GM19099 (cell line): ENCODE data around the gene CCND3.

Source experiments
- POLR2A ChIP-seq: IDR thresholded peaks from 3 replicates; pipeline ENCODE4 v1.6.1; 2011; ENCODE audit warnings: low read depth; ENCODE audit not compliant: insufficient read length; ENCODE audit errors: extremely low read depth

The CCND3 gene

GRCh38 chr6:41963371-41963770 lies 21.8 kb upstream of the CCND3 start:
- TF ChIP-seq POLR2A: no peak

- no peak for TF ChIP-seq POLR2A
Measured at GRCh38 chr6:41960028-41960427, 18.4 kb upstream of the CCND3 start.

DNA sequence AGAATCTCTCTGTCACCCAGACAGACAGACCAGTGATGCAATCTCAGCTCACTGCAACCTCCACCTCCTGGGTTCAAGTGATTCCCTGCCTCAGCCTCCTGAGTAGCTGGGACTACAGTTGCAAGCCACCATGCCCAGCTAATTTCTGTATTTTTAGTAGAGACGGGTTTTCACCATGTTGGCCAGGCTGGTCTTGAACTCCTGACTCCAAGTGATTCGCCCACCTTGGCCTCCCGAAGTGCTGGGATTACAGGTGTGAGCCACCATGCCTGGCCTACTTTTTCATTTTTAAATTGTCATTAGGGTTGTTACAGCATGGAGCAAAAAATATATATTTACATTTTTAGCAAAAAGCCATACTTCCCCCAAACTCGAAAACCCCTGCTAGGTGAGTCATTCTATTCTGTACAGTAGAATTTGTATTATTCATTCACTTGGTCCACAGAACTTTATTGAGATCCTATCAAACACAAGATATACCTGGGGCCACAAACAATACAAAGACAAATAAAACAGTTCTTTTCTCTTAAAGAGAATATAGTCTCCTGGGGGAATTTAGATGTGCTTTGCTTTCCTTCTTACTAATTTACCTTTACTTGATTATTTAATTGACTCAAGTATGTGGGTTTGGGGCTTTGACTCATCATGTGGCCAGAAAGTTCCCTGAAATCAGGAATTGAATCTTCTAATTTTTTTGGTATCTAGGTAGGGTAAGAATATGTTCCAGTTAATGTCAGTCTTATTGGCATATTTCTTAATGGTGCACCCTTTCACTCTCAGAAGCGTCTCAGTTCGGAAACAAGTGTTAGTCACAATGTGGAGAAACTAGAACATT lies 16.6 kb upstream of the CCND3 start:
- TF ChIP-seq POLR2A: no peak

- no peak for TF ChIP-seq POLR2A
Measured at GRCh38 chr6:41957117-41957516, 15.5 kb upstream of the CCND3 start.

DNA sequence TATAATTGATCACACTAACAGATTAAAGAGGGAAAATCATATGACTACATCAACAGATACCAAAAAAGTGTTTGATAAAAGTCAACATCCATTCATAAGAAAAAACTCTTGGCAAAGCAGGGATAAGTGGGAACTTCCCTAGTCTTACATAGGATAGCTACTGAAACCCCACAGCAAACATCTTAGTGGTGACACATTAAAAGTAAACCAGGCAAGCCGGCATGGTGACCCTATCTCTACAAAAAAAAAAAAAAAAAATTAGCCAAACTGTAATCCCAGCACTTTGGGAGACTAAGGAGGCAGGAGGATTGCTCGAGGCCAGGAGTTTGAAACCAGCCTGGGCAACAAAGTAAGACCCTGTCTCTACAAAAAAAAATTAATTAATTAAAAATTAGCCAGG lies 13.8 kb upstream of the CCND3 start:
- TF ChIP-seq POLR2A: no peak

DNA sequence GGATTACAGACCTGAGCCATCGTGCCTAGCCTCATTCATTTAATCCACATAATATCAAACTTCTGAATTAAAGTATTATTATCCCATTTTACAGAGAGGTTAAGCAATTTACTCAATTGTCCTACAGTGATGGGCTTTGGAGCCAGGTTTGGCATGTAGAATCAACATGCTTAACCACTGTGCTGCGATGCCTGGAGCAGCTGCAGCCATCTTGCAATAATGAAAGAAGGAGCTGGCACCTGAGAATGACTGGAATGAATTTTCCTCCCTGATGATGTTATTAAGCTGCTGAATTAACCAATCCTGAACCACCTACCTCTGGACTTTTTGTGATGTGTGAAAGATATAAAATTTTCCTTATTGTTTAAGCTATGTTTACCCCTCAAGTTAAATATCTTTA lies 13.1 kb upstream of the CCND3 start:
- no peak for TF ChIP-seq POLR2A

DNA sequence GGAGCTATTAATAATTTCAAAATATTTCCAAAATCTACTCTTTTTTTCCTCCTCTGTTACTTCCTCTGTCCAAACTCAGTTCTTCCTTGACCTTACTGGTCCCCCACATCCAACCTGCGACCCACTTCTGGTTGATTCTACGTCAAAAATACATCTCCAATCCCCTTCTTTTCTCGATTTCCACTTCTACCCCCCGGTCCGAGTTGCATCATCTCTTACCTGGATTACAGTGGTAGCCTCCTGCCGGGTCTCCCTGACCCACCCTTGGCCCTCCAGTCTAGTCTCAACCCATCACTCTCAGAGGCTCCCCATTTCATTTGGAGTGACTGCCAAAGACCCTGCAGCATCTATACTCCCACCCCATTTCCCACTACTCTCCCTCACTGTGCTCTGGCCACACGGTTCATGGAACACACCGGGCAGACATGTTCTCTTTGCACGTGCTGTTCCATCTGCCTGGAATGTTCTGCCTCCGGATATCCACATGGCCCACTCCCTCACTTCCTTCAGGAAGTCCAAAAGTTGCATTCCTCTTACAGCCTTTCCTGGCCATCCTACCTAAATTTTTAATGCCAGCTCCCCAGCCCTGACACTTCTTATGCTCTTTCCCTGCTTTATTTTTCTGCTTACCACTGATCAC lies 6.1 kb upstream of the CCND3 start:
- no peak for TF ChIP-seq POLR2A

GRCh38 chr6:41943456-41943855 lies 1.8 kb upstream of the CCND3 start:
- TF ChIP-seq POLR2A: no peak

DNA sequence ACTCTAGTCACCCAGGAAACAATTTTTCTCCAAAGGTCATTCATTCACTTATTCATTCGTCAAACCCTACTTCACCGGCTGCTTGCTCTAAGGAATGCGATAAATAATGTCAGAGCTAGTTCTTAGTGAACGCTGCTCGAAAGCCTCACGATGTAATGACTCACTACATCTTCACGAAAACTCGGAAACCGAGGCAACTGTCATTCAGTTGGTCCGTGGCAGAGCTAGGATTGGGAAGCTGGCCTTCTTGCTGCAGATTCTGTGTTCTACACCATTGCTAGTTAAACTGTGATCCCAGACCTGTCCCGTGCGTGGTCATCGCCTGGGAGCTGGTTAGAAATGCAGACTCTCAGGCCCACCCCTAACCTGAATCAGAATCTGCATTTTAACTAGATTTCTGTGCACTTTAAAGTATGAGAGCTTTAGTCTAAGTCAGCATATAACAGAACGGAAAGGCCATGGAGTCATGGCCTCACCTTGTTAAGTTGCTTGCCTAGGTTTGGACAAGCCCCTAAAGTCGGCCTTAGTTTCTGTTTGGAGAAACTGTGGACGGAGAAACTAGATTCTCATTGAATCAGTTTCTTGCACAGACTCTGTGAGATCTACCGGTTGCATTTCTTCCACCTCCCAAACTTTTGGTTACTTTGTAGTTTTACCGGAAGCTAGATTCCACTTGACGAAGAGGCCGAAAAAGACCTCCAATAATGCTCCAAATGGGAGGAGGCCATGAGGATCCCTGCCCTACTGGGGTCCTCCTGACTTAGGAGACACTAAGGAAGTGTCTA lies 651 bp upstream of the CCND3 start:
- no peak for TF ChIP-seq POLR2A

DNA sequence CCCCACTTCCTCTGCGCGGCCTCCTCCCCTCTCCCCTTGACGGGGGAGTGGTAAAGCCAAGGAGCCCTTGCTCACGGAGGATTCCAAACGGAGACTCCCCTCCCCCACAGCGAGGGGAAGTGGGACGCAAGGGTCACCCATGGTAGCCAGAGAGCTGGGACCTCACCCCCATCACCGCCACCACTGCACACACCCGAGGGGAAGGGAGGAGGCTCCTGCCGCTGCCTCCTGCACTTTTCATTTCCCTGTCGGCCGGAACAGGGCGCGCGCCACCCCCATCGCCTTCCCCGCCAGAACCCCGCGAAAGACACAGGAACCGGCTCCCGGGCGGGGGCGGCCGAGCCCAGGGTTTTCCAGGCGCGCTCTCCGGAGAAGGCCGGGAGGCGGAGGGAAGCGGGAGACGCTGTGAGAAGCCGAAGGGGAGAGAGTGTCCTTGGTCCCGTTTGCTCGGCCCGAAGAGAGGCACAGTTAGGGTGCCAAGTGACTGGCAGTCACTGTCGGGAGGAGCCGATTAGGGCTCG lies 789 bp downstream of the CCND3 start:
- no peak for TF ChIP-seq POLR2A

- TF ChIP-seq POLR2A: no peak
Measured at GRCh38 chr6:41939848-41940758, 1.5 kb downstream of the CCND3 start.

GRCh38 chr6:41939176-41939847 lies 2.3 kb downstream of the CCND3 start:
- TF ChIP-seq POLR2A: no peak

GRCh38 chr6:41938590-41939175 lies 2.9 kb downstream of the CCND3 start:
- TF ChIP-seq POLR2A: no peak
